UCSD-AML1 (cell line): ENCODE data around the gene TRABD2A.
"Not testable (repeated sequence)": the region's sequence is repeated elsewhere in the genome, so short reads cannot be mapped to it uniquely, and the experiment has no call there.

Experiments
- DNase-seq: peaks from one replicate; lab custom pipeline; 2025; ENCODE audit not compliant: unreplicated experiment; lab: John Stamatoyannopoulos, UW

Gene TRABD2A

DNA sequence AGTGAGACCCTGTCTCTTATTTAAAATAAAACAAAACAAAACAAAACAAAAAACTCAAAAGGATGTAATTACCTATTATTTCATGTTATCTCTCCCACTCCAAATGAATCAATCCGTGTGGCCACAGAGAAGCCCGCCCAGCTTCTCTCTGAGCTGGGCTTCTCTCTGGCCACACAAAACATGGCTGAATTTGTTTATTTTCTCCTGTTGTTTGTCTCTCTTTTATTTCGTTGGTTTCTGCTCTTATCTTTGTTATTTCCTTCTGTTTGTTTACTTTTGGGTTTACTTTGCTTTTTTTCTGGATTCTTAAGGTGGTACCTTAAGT lies 1.5 kb upstream of the TRABD2A start:
- DNase-seq: no peak

DNA sequence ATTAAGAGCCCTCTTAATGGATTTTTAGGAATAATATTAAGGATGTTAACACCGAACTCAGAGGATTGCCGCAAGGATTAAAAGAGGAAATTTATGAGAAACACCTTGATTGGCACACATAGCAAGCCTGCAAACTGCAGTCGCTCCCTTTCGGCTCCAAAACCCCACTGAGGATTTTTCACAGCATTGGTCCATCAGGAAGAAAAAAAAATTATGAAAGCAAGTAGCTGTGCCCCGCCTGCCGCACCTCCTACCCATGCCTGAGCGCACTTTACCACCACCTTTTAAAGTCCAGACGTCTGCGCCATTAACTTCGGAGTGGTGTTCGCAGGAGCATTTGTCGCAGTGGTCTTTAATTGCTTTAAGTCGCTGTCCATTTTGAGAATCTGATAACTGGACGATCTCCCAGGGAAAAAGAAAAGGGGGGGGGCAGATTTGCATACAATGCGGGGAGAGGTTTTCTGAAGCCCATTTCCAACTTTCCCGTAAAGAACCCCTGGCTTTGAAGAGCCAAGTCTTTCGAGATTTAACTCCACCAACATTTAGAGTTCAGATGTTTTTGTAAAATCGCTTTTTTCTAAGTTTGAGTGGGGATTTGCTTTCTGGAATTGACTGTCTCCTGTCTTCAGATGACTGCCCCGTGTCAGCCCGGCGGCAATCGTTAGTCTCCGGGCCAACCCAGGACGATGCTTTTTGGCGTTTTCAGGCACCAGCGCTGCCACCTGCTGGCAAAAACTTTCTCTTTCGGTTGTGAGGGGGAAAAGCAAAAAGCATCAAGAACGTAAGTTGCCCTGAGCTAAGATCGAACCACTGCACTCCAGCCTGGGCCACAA lies 913 bp upstream of the TRABD2A start:
- peak; percentile 72 for DNase-seq

DNA sequence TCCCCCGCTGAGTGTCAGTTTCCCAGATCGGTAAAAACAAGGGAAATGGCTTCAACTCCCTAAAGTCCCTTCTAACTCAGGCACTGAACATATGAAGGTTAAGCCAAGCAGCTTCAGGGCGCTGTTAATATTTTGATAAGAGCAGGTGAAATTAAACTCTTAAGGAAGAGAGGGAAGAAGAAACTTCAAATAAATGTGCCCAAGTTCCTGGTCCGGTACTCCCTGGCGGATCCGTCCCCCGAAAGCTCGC lies 564 bp downstream of the TRABD2A start:
- DNase-seq: no peak

DNA sequence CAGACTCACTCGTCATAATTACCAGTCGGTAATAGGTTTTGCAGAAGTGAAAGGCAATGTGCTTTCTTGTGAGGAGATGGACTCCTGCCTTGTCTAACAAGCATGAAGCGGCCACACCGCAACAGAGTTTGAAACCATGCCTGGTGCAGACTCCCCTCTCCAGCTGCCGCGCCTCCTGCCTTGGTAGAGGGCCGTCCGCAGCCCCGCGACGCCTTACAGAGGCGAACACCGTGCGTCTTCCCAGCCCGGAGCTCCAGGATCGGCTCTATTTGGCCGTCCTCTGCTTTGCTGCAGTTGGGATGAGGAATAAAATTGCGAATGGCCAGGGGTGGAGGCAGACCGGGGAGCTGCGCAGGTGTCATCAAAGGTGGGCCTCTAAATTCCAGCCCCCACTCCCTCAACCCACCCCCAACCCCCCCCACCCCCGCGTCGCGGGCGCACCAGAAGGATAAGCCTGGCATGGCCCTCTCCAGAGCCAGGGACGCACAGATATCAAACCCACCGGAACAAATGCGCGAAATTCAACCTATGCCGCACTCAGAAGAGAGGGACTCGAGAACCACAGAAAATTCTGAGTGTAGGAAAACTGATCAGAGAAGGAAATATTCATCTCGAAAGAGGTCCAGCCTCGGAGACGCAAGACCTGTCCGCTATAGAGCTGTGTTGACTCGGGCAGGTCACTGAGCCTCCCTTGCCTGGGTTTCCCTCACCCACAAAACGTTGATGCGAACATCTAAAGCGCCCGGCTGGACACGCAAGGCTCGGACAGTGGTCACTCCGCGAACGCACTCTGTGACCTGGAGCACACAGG lies 1.1 kb downstream of the TRABD2A start:
- no peak for DNase-seq

DNA sequence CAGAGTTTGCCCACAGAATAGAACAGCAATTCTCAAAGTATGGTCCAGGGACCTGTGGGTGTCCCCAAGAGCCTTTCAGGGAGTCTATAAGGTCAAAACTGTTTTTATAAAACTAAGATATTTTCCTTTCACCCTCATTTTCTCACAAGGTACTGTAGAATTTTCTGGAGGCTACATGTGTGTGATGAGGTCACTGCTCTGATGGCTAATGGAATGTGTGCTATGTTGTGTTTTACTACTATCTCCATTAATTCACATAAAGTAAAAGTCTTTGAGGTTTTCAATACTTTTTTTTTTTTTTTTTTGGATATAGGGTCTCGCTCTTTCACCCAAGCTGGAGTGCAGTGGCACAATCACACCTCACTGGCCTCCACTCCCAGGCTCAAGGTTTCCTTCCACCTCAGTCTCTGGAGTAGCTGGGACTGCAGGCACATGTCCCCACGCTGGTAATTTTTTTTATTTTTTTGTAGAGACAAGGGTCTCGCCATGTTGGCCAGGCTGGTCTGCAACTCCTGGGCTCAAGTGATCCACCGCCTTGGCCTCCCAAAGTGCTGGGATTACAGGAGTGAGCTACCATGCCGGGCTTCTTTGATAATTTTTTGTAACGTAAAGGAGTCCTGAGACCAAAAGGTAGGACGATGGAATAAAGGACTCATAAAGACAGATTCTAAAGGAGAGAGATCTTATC lies 1.8 kb downstream of the TRABD2A start:
- DNase-seq: no peak

DNA sequence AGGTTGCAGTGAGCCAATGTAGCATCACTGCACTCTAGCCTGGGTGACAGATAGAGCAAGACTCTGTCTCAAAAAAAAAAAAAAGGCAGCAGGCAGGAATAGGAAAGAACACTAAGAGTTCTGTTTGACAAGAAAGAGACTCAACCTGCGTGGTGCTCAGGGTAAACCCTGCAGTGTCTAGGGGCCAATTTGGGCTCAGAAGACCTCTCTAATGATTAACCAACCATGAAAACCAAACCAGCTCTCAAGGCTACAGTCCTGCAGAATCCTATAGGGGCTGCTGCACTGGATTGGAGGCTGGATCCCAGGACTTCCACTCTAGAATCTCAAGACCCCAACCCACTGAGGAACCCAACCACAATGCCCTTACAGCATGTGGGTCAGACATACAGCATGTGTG lies 2.4 kb downstream of the TRABD2A start:
- no peak for DNase-seq

DNA sequence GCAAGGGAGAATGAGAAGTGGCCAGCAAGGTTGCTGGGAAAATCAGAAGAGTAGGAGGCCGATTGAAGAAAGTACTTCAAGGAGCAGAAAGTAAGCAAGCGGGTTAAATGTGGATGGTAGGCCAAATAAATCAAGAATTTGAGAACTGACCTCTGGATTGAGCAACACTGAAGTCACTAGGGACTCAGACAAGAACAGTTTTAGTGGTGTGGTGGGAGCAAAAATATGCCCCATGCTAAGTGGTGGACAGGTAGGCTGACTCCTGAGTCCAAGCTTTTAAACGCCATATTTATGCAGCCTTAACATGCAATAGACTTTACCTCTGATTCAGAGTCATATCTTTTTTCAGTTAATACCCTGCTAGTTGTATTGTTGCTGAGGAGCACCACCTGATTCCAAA lies 4.5 kb downstream of the TRABD2A start:
- no peak for DNase-seq

DNA sequence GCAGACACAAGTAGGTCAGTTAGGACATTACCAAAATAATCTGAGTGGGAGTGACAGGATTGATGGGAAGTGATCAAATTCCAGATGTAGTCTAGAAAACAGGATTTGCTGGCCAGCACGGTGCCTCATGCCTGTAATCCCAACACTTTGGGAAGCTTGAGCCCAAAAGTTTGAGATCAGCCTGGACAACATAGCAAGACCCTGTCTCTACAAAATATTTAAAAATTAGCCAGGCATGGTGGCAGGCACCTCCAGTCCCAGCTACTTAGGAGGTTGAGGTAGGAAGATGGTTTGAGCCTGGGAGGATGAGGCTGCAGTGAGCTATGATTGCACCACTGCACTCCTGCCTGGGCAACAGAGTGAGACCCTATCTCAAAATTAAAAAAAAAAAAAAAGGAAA lies 5.3 kb downstream of the TRABD2A start:
- not testable (repeated sequence) for DNase-seq

DNA sequence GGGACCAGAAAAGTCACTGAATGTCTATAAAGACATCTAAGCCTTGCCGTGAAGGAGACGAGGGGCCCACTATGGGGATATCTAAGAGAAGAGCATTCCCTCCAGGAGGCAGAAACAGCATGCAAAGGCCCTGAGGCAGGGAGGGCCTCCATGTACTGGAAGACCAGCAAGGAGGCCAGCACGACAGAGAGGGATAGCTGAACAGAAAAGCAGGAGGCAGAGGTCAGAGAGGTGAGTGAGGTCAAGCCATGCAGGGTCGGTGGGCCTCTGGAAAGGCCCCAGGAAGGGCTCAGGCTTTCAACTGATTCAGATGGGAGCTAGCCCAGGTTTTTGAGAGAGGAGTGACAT lies 5.7 kb downstream of the TRABD2A start:
- no peak for DNase-seq

DNA sequence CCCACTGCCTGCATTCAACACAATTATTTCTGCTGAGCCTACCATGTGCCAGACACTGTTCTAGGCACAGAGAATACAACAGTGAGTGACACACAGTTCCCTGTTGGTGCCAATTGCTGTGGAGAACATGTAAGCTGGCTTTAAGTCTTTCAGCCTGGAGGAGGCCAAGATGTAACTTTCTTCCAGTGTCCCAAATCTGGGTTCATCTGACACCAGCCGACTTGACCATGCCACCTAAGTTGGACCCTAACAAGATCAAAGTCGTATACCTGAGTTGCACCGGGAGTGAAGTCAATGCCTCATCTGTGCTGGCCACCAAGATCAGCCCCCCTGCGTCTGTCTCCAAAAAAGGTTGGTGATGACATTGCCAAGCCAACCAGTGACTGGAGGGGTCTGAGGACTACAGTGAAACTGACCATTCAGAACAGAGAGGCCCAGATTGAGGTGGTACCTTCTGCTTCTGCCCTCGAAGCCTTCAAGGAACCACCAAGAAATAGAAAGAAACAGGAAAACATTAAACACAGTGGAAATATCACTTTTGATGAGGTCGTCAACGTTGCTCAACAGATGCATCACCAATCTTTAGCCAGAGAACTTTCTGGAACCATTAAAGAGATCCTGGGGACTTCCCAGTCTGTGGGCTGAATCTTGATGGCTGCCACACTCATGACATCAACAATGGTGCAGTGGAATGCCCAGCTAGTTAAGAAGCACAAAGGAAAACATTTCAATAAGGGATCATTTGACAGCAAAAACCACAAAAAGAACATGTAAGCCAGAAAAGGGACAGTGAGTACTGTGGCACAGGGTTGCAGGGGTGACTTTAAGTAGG lies 6.3 kb downstream of the TRABD2A start:
- DNase-seq: no peak

DNA sequence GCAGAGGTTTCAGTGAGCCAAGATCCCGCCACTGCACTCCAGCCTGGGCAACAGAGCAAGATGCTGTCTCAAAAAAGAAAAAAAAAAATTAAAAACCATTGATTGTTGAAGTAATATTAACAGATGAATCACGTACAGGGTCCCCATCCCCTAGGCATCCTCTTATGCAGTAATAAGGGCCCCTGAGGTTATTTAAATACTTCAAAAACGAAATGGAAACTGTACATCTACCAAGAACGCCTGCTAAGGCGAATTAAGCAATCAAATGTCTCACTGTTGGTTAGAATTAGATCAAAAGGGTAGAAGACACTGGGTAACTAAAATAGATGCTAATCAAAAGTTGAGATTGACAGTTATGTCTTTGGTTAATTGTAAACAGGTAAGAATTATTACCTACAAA lies 7.5 kb downstream of the TRABD2A start:
- no peak for DNase-seq

DNA sequence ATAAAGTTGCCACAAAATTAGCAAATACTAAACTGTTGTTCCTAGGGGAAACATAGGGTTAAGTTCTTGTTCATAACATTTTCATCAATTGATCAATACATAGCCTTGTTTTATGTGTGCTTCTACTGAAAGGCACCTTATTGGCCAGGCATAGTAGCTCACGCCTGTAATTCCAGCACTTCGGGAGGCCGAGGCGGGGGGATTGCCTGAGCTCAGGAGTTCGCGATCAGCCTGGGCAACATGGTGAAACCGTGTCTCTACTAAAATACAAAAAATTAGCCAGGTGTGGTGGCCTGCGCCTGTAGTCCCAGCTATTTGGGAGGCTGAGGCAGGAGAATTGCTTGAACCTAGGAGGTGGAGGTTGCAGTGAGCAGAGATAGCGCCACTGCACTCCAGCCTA lies 8.2 kb downstream of the TRABD2A start:
- not testable (repeated sequence) for DNase-seq

DNA sequence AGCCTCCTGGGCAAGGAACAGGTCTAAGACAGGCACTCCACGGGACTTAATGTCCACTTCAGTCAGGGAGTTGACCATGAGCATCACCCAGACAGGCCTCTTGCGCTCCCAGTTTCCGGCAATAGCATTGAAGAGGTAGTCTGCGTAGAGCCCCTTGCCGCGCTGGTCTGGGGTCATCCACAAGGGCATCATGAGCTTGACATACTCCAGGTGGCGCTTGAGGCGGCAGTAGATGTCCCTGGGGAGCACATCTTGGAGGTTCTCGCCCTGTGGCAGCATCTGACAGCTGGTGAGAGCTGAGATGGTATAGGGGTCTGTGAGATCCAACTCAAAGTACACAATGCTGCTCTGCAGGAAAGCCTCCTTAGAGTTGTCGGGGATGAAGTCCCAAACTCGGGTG lies 10.6 kb downstream of the TRABD2A start:
- no peak for DNase-seq

DNA sequence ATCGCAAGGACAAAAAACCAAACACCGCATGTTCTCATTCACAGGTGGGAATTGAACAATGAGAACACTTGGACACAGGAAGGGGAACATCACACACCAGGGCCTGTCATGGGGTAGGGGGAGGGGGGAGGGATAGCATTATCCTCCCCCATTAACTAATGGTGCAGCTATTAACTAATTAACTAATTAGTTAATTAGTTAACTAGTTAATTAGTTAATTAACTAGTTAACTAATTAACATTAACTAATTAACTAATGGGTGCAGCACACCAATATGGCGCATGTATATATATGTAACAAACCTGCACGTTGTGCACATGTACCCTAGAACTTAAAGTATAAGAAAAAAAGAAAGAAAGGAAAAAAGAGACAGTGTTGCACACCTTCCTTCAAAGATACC lies 12.6 kb downstream of the TRABD2A start:
- DNase-seq: not testable (repeated sequence)

DNA sequence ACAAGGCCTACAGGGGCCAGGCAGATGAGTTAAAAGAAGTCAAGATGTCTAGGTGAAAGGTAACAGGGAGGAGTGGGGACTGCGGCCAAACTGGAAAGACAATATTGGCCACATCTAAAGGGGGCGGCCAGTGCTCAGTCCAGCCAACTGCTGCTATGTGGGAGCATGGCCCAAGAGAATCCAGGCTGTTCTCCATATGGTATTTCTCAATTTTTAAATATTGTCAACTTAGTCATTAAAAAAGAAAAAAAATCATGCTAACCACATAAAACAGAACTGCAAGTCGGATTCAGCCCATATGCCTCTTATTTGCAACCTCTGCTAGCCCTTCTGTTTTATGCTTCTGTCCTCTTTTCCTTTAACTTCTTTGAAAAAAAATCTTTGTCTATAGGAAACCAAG lies 14.8 kb downstream of the TRABD2A start:
- DNase-seq: no peak

DNA sequence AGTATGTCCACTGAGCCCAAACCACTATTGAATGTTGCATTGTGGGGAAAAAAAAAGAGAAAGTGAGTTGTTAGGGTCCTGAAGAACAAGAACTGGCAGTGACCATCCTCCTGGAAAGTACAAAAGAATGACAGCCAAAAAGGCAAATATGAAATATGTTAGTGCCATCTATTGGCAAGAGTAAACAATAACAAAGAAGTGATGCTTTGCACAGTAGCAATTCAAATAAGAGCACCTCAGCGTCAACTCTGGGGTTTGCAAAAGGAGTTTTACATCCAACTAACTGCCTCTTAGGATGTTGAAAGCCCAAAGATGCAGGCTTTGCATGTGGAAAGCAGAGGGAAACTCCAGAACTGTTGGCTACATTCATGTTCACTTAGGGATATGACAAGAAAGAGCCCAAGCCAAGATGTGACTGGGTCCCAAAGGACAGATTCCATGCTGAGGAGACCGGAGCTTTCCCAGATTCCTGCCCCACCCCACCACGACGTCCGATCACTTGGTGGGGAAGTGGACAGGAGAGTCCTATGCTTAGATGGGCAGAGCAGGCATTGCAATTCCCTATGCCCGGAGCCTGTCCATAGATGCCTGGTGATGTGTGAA lies 15.6 kb downstream of the TRABD2A start:
- no peak for DNase-seq

DNA sequence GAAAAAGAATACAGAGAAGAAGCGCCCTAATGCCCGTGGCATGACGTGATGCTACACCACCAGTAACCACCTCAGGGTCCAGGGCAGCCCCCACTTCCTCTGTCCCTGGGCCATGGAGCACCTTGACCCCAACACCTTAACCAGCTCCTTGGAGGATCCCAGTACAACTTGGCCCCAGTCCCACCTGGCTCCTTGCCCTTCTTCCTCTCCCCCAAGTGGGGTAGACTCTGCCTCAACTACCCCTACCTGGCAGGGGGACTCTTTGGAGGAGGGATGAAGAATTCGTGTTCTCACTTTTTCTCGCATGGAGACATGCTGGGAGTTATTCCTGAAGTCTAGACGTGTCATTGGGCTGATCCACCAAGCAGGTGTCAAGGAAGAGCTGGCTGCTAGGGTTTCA lies 18.9 kb downstream of the TRABD2A start:
- no peak for DNase-seq

DNA sequence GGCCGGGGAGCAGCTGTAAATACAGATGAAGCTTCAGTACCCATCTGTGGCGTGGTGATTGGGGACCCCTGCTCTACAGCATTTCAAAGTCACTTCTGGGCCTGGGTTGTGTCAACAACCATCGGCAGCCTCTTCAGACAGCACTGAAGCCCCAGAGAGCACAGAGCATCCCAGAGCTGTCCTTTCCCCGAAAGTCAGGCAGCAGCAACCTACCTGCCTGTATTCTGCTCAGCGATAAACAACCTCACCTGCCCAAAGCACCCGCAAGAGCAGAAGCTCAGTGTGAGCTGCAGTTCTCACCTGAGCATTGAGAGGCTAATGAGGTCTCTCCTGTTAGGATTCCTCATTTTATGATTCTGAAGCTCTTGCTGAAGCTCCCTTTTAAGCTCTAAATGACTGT lies 19.3 kb downstream of the TRABD2A start:
- DNase-seq: no peak

DNA sequence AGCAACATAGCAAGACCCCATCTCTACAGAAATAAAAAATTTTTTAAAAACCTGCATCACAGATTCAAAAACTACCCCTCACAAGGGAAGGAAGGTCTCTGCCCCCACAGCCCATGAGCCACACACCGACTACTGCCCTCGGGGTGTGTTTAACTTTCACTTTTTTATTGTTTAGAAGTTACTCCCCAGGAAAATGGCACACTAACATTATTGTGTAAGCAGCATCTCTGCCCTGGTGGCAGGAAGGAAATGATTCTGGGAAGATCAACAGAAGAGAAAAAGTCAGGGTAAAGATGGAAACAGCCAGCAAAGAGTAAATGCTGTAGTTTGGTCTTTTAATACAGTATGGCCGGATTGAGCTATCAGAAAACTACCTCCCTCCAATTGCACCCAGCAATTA lies 21.9 kb downstream of the TRABD2A start:
- no peak for DNase-seq

DNA sequence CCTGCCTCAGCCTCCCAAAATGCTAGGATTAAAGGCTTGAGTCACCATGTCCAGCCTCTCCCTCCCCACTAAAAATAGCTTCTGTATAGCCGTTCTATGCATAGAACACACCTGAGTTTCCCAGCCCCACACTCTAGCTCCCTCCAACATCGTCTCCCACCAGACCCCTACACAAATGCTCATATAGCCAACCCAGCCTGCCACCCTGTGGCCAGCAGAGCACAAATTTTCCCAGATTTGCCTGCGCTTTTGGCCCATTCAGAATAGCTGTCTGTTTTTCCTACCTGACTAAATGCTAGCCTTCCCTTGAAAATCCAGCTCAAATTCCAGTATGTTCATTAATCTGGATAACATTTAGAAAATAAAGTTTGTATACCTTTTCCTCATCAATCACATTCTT lies 22.8 kb downstream of the TRABD2A start:
- no peak for DNase-seq

DNA sequence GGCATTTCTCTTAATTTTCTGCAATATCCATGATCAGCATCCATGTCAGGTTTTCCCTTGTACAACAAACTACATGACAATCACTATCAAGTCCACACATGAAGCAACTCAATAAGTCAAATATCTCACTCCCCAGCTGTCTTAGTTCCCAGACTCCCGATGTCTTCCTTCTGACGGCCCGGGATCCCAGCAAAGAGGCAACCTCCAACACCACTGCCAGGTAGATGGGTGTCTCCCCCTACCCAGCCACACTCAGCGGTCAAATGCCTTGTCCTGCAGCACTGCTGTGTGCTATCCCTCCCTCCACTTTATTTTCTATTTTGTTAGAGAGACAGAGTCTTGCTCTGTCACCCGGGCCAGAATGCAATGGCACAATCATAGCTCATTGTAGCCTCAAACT lies 23.3 kb downstream of the TRABD2A start:
- DNase-seq: no peak
